ENCODE results near the gene ESM1.

DNA sequence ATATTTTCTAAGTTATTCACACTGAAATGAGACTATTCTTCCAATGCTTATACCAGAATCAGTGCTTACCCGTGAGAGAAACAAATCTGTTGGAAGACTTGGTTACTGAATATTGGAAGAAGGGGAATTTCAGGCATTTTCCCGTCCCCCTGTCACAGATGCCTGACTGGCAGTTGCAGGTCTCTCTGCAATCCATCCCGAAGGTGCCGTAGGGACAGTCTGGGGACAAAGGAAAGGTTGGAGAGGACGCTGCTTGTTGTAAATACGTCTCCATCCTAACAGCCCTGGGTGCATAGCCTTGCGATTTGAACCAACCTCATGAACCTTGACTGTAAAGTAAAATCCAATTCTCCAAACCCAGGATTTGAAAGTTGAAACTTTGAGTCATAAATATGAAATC, 3.5 kb downstream of the ESM1 start:
- TF ChIP-seq, protein P1, sequence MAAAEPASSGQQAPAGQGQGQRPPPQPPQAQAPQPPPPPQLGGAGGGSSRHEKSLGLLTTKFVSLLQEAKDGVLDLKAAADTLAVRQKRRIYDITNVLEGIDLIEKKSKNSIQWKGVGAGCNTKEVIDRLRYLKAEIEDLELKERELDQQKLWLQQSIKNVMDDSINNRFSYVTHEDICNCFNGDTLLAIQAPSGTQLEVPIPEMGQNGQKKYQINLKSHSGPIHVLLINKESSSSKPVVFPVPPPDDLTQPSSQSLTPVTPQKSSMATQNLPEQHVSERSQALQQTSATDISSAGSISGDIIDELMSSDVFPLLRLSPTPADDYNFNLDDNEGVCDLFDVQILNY (CRISPR knock-in tag; IDR thresholded peaks at IDR 0.05) = no peak
- no peak for TF ChIP-seq NFE2L1 (tag; IDR thresholded peaks at IDR 0.05; ENCODE audit: borderline replicate concordance, low read depth)
- TF ChIP-seq JUN (IDR thresholded peaks at IDR 0.05; ENCODE audit: borderline replicate concordance, low read depth, low read length) = no peak
- TF ChIP-seq JUN (CRISPR knock-in tag; IDR thresholded peaks at IDR 0.05; ENCODE audit: borderline replicate concordance) = no peak
- TF ChIP-seq FOXK2 (conservative IDR thresholded peaks at IDR 0.05 in 1 of 2, IDR thresholded peaks at IDR 0.05 in 1 of 2; ENCODE audit: low read depth in 2 of 2) = no peak
- TF ChIP-seq TARDBP (IDR thresholded peaks at IDR 0.05) = no peak
- TF ChIP-seq EP300 (IDR thresholded peaks at IDR 0.05; ENCODE audit: low read length) = no peak
- no peak for TF ChIP-seq BCL6 (CRISPR knock-in tag; IDR thresholded peaks at IDR 0.05)
